Keratinocyte (primary cell): ENCODE data around the gene TBL1XR1. TPM values are rescaled to one million over a fixed set of nuclear protein-coding genes. Genes with fewer than 3 reads are reported as not detected.
A peak's percentile ranks its signal among the peaks of the same experiment; 100 is the strongest.

ENCODE experiments used
- DNase-seq: peaks from one replicate; pipeline ENCODE4 v3.0.0-alpha.2; 2011; ENCODE audit warnings: low read depth, missing footprints, low spot score
- FAIRE-seq: peaks from 2 replicates; lab custom pipeline; 2011; peaks lifted over from hg19 to GRCh38; lab: Jason Lieb, UNC
- H2AFZ ChIP-seq: 2 replicates; pipeline ENCODE4 v1.6.0; 2012; ENCODE audit warnings: low read length, control low read depth, inconsistent platforms; ENCODE audit not compliant: control insufficient read depth
- H3K27ac ChIP-seq: 2 replicates; pipeline ENCODE4 v1.5.1; 2011; ENCODE audit warnings: low read length; ENCODE audit not compliant: control insufficient read depth, insufficient read depth
- H3K27me3 ChIP-seq: 3 replicates; pipeline ENCODE4 v1.6.0; 2011; ENCODE audit warnings: low read length; ENCODE audit not compliant: control insufficient read depth, insufficient read depth; ENCODE audit errors: extremely low read depth
- H3K36me3 ChIP-seq, 2 experiments: 2 replicates in 1 of 2; 3 replicates in 1 of 2; pipeline ENCODE4 v1.5.1; 2011; ENCODE audit warnings: low read length in 2 of 2, mild to moderate bottlenecking in 1 of 2; ENCODE audit not compliant: control insufficient read depth in 2 of 2, insufficient read depth in 2 of 2; ENCODE audit errors: extremely low read depth in 1 of 2
- H3K4me1 ChIP-seq: 3 replicates; pipeline ENCODE4 v1.5.1; 2011; ENCODE audit warnings: low read length; ENCODE audit not compliant: control insufficient read depth, insufficient read depth; ENCODE audit errors: extremely low read depth
- H3K4me2 ChIP-seq: 3 replicates; pipeline ENCODE4 v1.6.0; 2011; ENCODE audit warnings: low read depth, low read length; ENCODE audit not compliant: control insufficient read depth, insufficient read depth; ENCODE audit errors: extremely low read depth
- H3K4me3 ChIP-seq, 3 experiments: fragments of 200-600 bp in 1 of 3; sonication (generic) in 1 of 3; 2 replicates in 2 of 3; 3 replicates in 1 of 3; pipeline ENCODE4 v1.5.1; 2011 to 2016; ENCODE audit warnings: low read length in 3 of 3, mild to moderate bottlenecking in 3 of 3, control low read depth in 2 of 3, inconsistent platforms in 1 of 3, low read depth in 1 of 3, mixed read lengths in 1 of 3, mixed run types in 1 of 3, moderate library complexity in 1 of 3; ENCODE audit not compliant: control insufficient read depth in 2 of 3, insufficient read depth in 2 of 3; ENCODE audit errors: extremely low read depth in 1 of 3
- H3K79me2 ChIP-seq: 2 replicates; pipeline ENCODE4 v1.6.0; 2012; ENCODE audit warnings: low read length; ENCODE audit not compliant: control insufficient read depth, insufficient read depth
- H3K9ac ChIP-seq: 3 replicates; pipeline ENCODE4 v1.6.0; 2011; ENCODE audit warnings: low read length; ENCODE audit not compliant: control insufficient read depth, insufficient read depth; ENCODE audit errors: extremely low read depth
- H3K9me1 ChIP-seq: 3 replicates; pipeline ENCODE4 v1.6.0; 2011; ENCODE audit warnings: low read length; ENCODE audit not compliant: control insufficient read depth, insufficient read depth; ENCODE audit errors: extremely low read depth
- H3K9me3 ChIP-seq: 2 replicates; pipeline ENCODE4 v1.5.1; 2012; ENCODE audit warnings: low read depth, low read length; ENCODE audit not compliant: control insufficient read depth
- H4K20me1 ChIP-seq: 3 replicates; pipeline ENCODE4 v1.6.0; 2011; ENCODE audit warnings: low read length; ENCODE audit not compliant: control insufficient read depth, insufficient read depth; ENCODE audit errors: extremely low read depth
- EZH2 ChIP-seq: IDR thresholded peaks from one replicate; pipeline ENCODE4 v1.6.1; 2012; ENCODE audit warnings: inconsistent platforms, mild to moderate bottlenecking, low read length, moderate library complexity
- dilution Hi-C: fragments of 300-500 bp; cut with MboI; formaldehyde crosslinking; loops from one replicate; pipeline ENCODE4 v1.7.0; 2020; ENCODE audit warnings: low sequenced_read_pairs; ENCODE audit not compliant: extremely low pct_ligation_motif_present
- polyA plus RNA-seq, 5 experiments: library from polyadenylated mRNA; depleted of rRNA in 3 of 5; stranded (reverse) in 3 of 5; stranded (forward) in 1 of 5; unstranded in 1 of 5; fragments of >200 nt; gene quantifications; 1 replicate in 1 of 5; 2 replicates in 3 of 5; 3 replicates in 1 of 5; pipeline versions ENCODE4 v1.2.1 to v1.2.3, GENCODE V29; 2011 to 2012; ENCODE audit warnings: missing spikeins in 2 of 5, low read depth in 1 of 5, low replicate concordance in 1 of 5
- TF ChIP-seq, protein P1 (sequence below), 3 experiments: IDR thresholded peaks in 1 of 3; conservative IDR thresholded peaks in 1 of 3; optimal IDR thresholded peaks in 1 of 3; 2 replicates in 2 of 3; 3 replicates in 1 of 3; pipeline versions ENCODE3 to v1.5.1; 2011; ENCODE audit warnings: low read length in 3 of 3, mild to moderate bottlenecking in 3 of 3, moderate library complexity in 2 of 3, control low read depth in 1 of 3, inconsistent platforms in 1 of 3; ENCODE audit not compliant: insufficient read depth in 2 of 3; ENCODE audit errors: extremely low read depth in 1 of 3

Gene TBL1XR1
- polyA plus RNA-seq, 1 donor (not counting 4 experiments of a cell fraction or from before 2014, with no cell fraction given): 169 TPM

DNA sequence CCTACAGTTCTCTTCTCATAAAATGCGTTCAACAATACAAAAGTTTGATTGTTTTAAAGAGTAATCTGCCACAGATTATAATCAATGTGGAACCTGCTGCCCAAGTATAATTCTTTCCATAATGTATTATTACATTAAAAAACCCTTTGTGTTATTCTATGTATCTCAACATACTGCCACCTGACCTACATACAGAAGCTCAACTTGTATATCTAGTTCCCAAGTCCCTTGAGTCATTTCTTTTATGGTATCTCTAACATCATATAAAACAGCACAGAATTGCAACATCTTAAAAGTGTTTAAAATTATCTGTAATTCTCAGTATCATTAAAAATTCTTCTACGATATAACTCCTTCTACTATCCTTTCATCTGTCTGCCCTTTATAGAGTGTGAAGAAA is 70.3 kb downstream of the TBL1XR1 start:
- Histone ChIP-seq H3K9ac (no peak overlapping the region), H3K27me3 (no peaks in the 10 kb centered on the region), H3K4me2 (no peak overlapping the region), H4K20me1 (peaks cover 10% of the 10 kb centered on the region), H3K9me3 (no peaks in the 10 kb centered on the region), H3K4me1 (peaks cover 28% of the 10 kb centered on the region), H3K79me2 (peaks cover 93% of the 10 kb centered on the region), H2AFZ (no peak overlapping the region), H3K27ac (no peak overlapping the region), H3K9me1 (peaks cover 3% of the 10 kb centered on the region), H3K36me3 (no peaks in the 10 kb centered on the region), H3K4me3 (no peak overlapping the region)
- dilution Hi-C loops: no loop called here
- FAIRE-seq: no peak
- TF ChIP-seq, protein P1, sequence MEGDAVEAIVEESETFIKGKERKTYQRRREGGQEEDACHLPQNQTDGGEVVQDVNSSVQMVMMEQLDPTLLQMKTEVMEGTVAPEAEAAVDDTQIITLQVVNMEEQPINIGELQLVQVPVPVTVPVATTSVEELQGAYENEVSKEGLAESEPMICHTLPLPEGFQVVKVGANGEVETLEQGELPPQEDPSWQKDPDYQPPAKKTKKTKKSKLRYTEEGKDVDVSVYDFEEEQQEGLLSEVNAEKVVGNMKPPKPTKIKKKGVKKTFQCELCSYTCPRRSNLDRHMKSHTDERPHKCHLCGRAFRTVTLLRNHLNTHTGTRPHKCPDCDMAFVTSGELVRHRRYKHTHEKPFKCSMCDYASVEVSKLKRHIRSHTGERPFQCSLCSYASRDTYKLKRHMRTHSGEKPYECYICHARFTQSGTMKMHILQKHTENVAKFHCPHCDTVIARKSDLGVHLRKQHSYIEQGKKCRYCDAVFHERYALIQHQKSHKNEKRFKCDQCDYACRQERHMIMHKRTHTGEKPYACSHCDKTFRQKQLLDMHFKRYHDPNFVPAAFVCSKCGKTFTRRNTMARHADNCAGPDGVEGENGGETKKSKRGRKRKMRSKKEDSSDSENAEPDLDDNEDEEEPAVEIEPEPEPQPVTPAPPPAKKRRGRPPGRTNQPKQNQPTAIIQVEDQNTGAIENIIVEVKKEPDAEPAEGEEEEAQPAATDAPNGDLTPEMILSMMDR (optimal IDR thresholded peaks at IDR 0.05 in 1 of 3, IDR thresholded peaks at IDR 0.05 in 1 of 3, conservative IDR thresholded peaks at IDR 0.05 in 1 of 3; ENCODE audit: extremely low read depth in 1 of 3, insufficient read depth in 2 of 3, low read length in 3 of 3): no peak
- no peak for TF ChIP-seq EZH2
- DNase-seq: no peak

DNA sequence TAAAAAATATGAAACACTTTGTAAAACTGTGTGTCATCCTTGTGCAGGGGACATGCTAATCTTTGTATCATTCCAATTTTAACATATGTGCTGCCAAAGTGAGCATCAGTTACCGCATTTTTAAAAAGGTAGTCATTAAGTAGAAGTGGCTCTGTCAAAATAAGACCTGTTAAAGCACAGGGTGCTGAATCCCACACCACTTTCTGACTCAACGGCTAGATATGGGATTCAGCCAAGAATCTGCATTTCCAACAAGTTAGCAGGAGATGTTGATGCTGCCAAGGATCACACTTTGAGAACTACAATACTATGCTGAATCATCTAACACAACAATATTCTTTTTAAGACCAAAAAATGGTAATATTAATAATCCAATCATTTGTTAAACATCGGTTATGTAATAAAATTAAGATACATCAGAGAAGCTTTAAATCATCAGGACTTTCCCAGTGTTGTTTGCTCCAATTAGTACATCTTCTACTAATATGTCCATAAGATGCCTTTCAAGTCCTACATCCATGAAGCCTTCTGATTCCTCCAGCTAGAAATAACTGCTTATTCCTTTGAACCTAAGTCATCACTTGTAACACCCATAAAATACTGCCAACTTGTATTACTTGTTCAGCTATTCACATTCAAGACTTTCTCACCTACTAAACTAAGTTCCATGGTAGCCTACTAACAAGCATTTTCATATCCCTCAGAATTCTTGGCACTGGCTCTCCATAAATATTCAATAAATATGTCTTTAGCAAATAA is 71.1 kb downstream of the TBL1XR1 start:
- H4K20me1 ChIP-seq: peaks cover 10% of the 10 kb centered on the region
- DNase-seq: peak; percentile 66

More for the DNA sequence above, 71.1 kb downstream of the TBL1XR1 start:
- H3K36me3 ChIP-seq: no peaks in the 10 kb centered on the region
- H3K4me3 ChIP-seq: no peak overlapping the region
- peaks cover 3% of the 10 kb centered on the region for H3K9me1 ChIP-seq
- peak overlapping the region; percentile 4 for H3K27ac ChIP-seq
- no peak for TF ChIP-seq EZH2
- TF ChIP-seq, protein P1 (optimal IDR thresholded peaks at IDR 0.05 in 1 of 3, IDR thresholded peaks at IDR 0.05 in 1 of 3, conservative IDR thresholded peaks at IDR 0.05 in 1 of 3; ENCODE audit: extremely low read depth in 1 of 3, insufficient read depth in 2 of 3, low read length in 3 of 3): no peak
- no peaks in the 10 kb centered on the region for H3K9me3 ChIP-seq
- H3K9ac ChIP-seq: no peak overlapping the region
- peak overlapping the region; percentile 2 for H3K4me2 ChIP-seq
- H3K27me3 ChIP-seq: no peaks in the 10 kb centered on the region
- peaks cover 28% of the 10 kb centered on the region for H3K4me1 ChIP-seq
- dilution Hi-C loops: no loop called here
- peaks cover 94% of the 10 kb centered on the region for H3K79me2 ChIP-seq
- peak; percentile 57 for FAIRE-seq
- no peak overlapping the region for H2AFZ ChIP-seq
